Measurements from ENCODE around the gene ASB2. TPM values are rescaled to one million over a fixed set of nuclear protein-coding genes. Genes with fewer than 3 reads are reported as not detected.

ASB2 gene
- polyA plus RNA-seq, 1 experiment, result 1.6 TPM

GRCh38 chr14:93957333-93957710 is 19.0 kb downstream of the ASB2 start:
- Histone ChIP-seq H3K9me3 (ENCODE audit: control insufficient read depth, insufficient read depth, low read length) (no peaks in the 10 kb centered on the region), H3K27ac (ENCODE audit: low read depth, low read length) (no peak overlapping the region), H3K4me3 (ENCODE audit: low read depth, low read length) (no peak overlapping the region), H3K27me3 (ENCODE audit: control insufficient read depth, insufficient read depth, low read length) (no peaks in the 10 kb centered on the region)
- no peak for DNase-seq (ENCODE audit: low read depth, low spot score)
- ChIA-PET CTCF (interaction anchor here (0.6 to 1.9 kb wide), 2 partner anchors 18 to 175 kb away, joined by 3 to 9 read pairs; no protein-coding TSS in a partner anchor), POLR2A (no interaction called here)
- TF ChIP-seq CTCF (IDR thresholded peaks at IDR 0.05; ENCODE audit: low read depth, low read length), result no peak

DNA sequence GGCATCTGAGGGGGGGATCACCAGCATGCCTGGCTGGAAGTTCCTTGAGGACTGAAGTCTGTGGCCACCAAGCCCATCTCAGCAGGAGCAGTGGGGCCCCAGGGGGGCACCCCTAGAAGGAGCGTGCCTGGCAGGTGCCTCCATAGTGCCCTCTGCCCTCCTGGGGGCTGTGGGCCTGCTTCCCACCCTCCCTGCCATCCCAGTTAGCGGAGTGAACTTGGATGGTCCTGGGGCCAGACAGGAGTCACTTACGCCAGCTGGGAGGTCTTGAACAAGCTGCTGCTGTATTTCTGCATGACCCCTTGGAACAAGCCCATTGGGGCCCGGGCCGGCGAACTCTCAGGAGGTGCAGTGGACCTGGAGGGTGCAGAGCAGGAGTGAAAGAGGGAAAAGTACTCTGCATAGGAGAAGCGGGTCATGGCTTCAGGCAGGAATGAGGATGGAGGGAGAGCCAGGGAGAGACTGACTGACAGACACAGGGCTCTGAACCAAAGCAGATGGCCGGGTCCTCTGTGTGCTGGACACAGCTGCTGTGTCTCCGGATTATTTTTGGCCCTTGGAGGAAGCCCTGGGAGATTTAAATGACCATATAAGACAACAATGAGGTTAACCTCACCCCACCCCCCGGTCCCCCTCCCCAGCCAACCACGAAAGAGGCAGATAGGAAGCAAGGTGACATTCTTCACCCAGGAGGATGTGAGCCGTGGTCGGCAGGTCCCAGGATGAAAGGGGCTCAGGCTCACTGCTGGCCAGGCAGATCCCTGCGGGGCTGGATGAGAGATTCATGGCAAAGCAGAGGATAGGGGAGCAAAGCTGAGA is 19.6 kb downstream of the ASB2 start:
- H3K27ac ChIP-seq (ENCODE audit: low read depth, low read length), result no peak overlapping the region
- ChIA-PET POLR2A (no interaction called here), CTCF (interaction anchor here (0.6 to 1.9 kb wide), 2 partner anchors 17 to 175 kb away, joined by 3 to 9 read pairs; no protein-coding TSS in a partner anchor)
- no peaks in the 10 kb centered on the region for H3K9me3 ChIP-seq (ENCODE audit: control insufficient read depth, insufficient read depth, low read length)
- no peak for TF ChIP-seq CTCF (IDR thresholded peaks at IDR 0.05; ENCODE audit: low read depth, low read length)
- no peak overlapping the region for H3K4me3 ChIP-seq (ENCODE audit: low read depth, low read length)
- DNase-seq (ENCODE audit: low read depth, low spot score), result no peak
- no peaks in the 10 kb centered on the region for H3K27me3 ChIP-seq (ENCODE audit: control insufficient read depth, insufficient read depth, low read length)

GRCh38 chr14:93955850-93956481 is 20.4 kb downstream of the ASB2 start:
- Histone ChIP-seq H3K27me3 (ENCODE audit: control insufficient read depth, insufficient read depth, low read length) (no peaks in the 10 kb centered on the region), H3K4me3 (ENCODE audit: low read depth, low read length) (no peak overlapping the region), H3K9me3 (ENCODE audit: control insufficient read depth, insufficient read depth, low read length) (no peaks in the 10 kb centered on the region), H3K27ac (ENCODE audit: low read depth, low read length) (no peak overlapping the region)
- POLR2A ChIA-PET, result no interaction called here
- CTCF ChIA-PET, result interaction anchor here (0.9 to 1.9 kb wide), 2 partner anchors 17 to 80 kb away, joined by 3 to 9 read pairs; no protein-coding TSS in a partner anchor
- DNase-seq (ENCODE audit: low read depth, low spot score), result no peak
- no peak for TF ChIP-seq CTCF (IDR thresholded peaks at IDR 0.05; ENCODE audit: low read depth, low read length)

GRCh38 chr14:93954900-93955849 is 21.2 kb downstream of the ASB2 start:
- CTCF ChIA-PET, result interaction anchor here (0.7 to 0.9 kb wide), 3 partner anchors 15 to 225 kb away, joined by 3 to 4 read pairs (median 4); no protein-coding TSS in a partner anchor
- no peaks in the 10 kb centered on the region for H3K27me3 ChIP-seq (ENCODE audit: control insufficient read depth, insufficient read depth, low read length)
- H3K4me3 ChIP-seq (ENCODE audit: low read depth, low read length), result no peak overlapping the region
- DNase-seq (ENCODE audit: low read depth, low spot score), result no peak
- TF ChIP-seq CTCF (IDR thresholded peaks at IDR 0.05; ENCODE audit: low read depth, low read length), result no peak
- no peak overlapping the region for H3K27ac ChIP-seq (ENCODE audit: low read depth, low read length)
- H3K9me3 ChIP-seq (ENCODE audit: control insufficient read depth, insufficient read depth, low read length), result no peaks in the 10 kb centered on the region
- POLR2A ChIA-PET, result interaction anchor here (0.6 kb wide), 1 partner anchor 31 kb away, joined by 4 read pairs; no protein-coding TSS in a partner anchor

Data from AG04450 (cell line).